ENCODE measurements around the gene ZC3H12C.

The ZC3H12C gene

DNA sequence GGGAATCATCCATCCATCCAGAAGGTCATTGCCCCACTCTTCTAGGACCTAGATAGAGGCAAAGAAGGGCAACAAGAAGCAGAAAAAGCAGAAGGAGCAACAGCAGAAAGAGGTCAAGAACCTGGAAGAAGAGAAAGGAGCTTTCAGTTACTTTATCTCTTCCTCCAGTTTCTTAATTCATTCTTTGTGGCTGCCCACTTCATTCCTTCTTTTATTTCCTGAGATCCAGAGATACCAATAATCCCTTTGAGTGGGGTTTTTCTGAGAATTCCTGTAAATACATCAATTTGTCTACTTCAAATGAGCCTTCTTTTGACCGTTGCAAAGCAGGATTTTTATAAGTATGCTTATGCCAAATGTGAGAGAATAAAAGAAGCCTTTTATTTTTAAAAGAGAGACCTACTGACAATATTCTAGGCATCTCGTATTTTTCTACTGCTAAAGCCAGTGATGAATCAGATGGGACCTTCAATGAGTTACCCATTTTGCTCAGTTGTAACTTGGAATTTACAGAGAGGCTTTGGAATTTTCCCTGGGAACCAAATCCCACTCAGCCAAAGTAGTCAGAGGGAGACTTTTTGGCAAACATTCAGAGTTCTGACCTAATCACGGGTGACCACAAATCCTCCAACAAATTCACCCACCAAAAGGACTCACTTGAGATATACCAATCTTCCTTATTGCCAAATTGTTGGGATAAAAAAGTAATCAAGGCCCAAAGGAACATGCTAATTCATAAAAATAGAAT is 54.9 kb downstream of the ZC3H12C start:
- FAIRE-seq (peak; percentile 96), DNase-seq (ENCODE audit: low spot score) (peak; percentile 86)

- DNase-seq (ENCODE audit: low spot score) (peak; percentile 93), FAIRE-seq (no peak)
These were observed 55.9 kb downstream of the ZC3H12C start for GRCh38 chr11:110148775-110149744.

DNA sequence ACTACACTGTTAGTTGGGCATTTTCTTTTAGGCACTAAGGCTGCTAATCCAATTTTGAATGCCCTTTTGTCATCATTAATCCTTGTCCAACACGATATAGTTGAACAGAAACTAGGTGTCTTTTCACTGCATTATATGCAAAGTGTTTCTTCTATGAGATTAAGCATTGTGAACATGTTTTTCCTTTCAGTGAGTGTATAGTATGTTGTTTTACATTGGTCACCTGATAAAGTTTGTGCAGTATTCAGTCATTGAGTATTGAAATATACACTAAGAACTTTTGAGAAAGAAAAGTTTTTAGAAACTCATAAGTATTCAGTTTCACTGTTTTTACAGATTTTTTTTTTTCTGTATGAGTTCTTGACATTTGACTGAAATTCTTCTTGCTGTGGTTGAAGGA is 59.0 kb downstream of the ZC3H12C start:
- DNase-seq (ENCODE audit: low spot score) (no peak), FAIRE-seq (no peak)

DNA sequence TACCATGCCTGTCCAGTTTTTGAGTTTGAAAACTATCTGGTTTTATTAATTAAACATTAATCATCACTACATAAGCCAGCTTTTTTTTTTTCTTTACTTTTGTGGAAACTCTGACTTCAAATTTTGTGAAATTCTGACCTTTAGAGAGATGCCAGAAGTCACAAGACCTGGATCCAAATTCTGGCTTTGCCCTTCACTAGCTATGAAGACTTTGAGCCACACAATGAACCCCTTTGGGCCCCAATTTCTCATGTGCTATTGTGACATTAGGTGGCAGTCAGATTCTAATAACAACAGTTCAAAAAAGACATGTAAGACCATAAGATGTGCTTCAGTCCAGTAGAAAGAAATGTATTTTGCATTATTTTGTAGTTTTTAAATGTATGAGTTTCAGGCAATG is 60.3 kb downstream of the ZC3H12C start:
- FAIRE-seq = no peak

DNA sequence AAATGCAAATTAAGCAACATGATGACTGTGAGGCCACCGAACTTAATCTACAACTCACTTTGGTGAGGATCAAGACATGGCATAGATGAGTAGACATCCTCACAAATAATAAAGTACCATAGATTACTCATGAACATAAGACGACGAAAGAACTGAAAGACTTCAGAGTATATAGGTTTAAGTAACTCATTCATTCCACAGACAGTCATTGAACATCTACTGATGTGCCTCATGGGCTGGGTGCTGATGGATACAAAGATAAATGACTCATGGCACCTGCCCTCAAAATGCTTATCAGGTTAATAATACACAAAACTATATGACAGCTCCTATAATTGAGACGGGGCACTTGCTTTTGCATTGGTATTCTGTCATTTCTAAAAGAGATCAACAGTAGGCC is 63.3 kb downstream of the ZC3H12C start:
- FAIRE-seq (peak; percentile 34), DNase-seq (ENCODE audit: low spot score) (peak; percentile 56)

More for the DNA sequence above, 60.3 kb downstream of the ZC3H12C start:
- DNase-seq (ENCODE audit: low spot score) = no peak

- peak; percentile 88 for FAIRE-seq
- DNase-seq (ENCODE audit: low spot score) = peak; percentile 86
These were observed 65.4 kb downstream of the ZC3H12C start for GRCh38 chr11:110158317-110159200.

DNA sequence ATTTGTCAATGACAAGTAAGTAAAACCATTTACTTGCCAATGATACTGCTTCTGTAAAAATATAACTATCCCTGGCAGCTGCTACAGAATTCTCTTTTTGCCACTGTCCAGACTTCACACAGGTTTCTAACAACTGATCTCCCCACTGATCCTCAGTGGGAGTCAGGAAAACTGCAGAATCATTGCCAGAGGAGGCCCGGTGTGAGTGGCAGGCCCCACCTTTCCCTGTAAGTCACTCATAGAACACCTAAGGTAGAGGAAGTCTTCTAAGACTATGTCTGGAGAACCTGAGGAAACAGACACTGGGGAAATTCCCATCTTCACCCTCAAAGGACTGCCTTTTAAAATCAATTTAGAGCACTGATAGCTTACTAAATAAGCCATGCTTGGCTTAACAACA is 66.3 kb downstream of the ZC3H12C start:
- DNase-seq (ENCODE audit: low spot score) (peak; percentile 58), FAIRE-seq (peak; percentile 55)

DNA sequence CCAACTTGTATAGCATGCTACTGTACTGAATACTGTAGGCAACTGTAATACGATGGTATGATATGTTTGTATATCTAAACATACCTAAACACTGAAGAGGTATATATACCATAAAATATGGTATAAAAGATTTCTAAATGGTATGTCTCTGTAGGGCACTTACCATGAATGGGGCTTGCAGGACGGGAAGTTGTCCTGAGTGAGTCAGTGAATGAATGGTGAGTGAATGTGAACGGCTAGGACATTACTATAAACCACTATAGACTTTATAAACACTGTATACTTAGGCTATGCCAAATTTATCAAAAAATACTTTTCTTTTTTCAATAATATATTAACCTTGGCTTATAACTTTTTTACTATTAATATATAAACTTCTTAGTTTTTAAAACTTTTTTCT is 66.8 kb downstream of the ZC3H12C start:
- FAIRE-seq = peak; percentile 83
- peak; percentile 38 for DNase-seq (ENCODE audit: low spot score)

DNA sequence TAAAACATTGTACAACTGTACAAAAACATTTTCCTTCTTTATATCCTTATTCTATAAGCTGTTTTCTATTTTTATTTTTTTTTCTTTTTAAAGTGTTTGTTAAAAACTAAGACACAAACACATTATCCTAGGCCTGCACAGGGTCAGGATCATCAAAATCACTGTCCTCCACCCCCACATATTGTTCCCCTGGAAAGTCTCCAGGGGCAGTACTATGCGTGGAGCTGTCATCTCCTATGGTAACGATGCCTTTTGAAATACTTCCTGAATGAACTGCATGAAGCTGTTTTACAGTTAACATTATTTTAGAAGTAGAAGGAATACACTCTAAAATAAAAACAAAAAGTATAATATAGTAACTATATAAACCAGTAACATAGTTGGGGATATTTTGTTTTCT is 67.2 kb downstream of the ZC3H12C start:
- DNase-seq (ENCODE audit: low spot score) (no peak), FAIRE-seq (no peak)

- DNase-seq (ENCODE audit: low spot score) (no peak), FAIRE-seq (no peak)
These were observed 67.9 kb downstream of the ZC3H12C start for GRCh38 chr11:110161061-110161460.

DNA sequence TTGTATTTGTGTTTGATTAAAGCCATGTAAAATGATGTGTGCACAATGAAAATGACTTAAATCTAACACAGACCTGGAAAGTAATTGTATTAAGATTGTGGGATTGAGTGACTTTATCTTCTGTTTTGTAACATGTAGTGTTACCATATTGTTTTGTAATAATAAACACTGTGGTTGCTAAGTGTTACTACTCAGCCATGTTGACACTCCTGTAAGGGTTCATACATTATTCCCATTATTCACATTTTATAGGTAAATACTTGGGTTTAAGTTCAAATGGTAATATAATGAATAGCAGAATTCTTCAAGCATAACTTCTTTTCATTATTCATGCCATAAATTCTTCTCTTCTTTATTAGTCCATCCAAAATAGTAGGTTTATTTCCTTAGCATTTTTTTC is 69.0 kb downstream of the ZC3H12C start:
- DNase-seq (ENCODE audit: low spot score) = no peak
- no peak for FAIRE-seq

DNA sequence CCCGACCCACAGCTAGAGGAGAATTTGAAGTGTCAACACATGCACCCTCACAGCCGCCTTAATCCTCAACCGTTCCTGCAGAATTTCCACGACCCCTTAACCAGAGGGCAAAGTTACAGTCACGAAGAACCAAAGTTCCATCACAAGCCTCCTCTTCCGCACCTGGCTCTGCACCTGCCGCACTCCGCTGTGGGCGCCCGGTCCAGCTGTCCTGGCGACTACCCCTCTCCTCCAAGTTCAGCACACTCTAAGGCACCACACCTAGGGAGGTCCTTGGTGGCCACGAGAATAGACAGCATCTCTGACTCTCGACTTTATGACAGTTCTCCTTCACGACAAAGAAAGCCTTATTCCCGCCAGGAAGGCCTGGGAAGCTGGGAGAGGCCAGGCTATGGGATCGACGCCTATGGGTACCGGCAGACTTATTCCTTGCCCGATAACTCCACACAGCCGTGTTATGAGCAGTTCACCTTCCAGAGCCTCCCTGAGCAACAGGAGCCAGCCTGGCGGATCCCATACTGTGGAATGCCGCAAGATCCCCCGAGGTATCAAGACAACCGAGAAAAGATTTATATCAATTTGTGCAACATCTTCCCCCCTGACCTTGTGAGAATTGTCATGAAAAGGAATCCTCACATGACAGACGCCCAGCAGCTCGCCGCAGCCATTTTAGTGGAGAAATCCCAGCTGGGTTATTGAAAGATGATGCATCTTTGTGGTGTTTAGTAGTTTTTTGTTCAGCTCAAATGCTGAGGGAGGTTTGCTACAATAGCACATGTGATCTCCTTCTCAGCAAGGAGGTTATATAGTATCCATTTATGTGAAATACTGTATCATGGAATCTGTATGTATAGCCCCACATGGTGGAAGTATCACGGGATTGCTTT is 72.1 kb downstream of the ZC3H12C start:
- DNase-seq (ENCODE audit: low spot score) = no peak
- FAIRE-seq = no peak

GRCh38 chr11:110168033-110168803 is 75.0 kb downstream of the ZC3H12C start:
- FAIRE-seq = peak; percentile 45
- no peak for DNase-seq (ENCODE audit: low spot score)

- DNase-seq (ENCODE audit: low spot score) (no peak), FAIRE-seq (no peak)
These were observed 76.5 kb downstream of the ZC3H12C start for GRCh38 chr11:110169738-110170137.

GRCh38 chr11:110172468-110173065 is 79.4 kb downstream of the ZC3H12C start:
- DNase-seq (ENCODE audit: low spot score) (no peak), FAIRE-seq (no peak)

- no peak for FAIRE-seq
- peak; percentile 38 for DNase-seq (ENCODE audit: low spot score)
These were observed 80.8 kb downstream of the ZC3H12C start for GRCh38 chr11:110173811-110174644.

GRCh38 chr11:110174645-110175310 is 81.6 kb downstream of the ZC3H12C start:
- FAIRE-seq (no peak), DNase-seq (ENCODE audit: low spot score) (peak; percentile 36)
